Neural progenitor cell (in vitro differentiated cells): ENCODE measurements around the gene CCDC178. TPM values are rescaled to one million over a fixed set of nuclear protein-coding genes. Genes with fewer than 3 reads are reported as not detected.

ENCODE experiments used
- DNase-seq: peaks from one replicate; pipeline ENCODE4 v3.0.0-alpha.2; 2016; ENCODE audit warnings: low spot score
- H2AFZ ChIP-seq: fragments of 200-600 bp; sonication (generic); replicated peaks from 2 replicates; pipeline ENCODE4 v1.6.1; 2016; ENCODE audit warnings: antibody characterized with exemption
- H3F3A ChIP-seq: fragments of 200-600 bp; sonication (generic); 2 replicates; pipeline ENCODE4 v1.6.1; 2016; ENCODE audit warnings: antibody characterized with exemption, low read depth
- H3K27ac ChIP-seq: fragments of 200-600 bp; sonication (generic); 2 replicates; pipeline ENCODE4 v1.5.1; 2016; ENCODE audit warnings: mild to moderate bottlenecking
- H3K27me3 ChIP-seq: fragments of 200-600 bp; sonication (generic); 2 replicates; pipeline ENCODE4 v1.6.1; 2016; ENCODE audit warnings: mild to moderate bottlenecking, moderate library complexity
- H3K36me3 ChIP-seq: fragments of 200-600 bp; sonication (generic); 2 replicates; pipeline ENCODE4 v1.5.1; 2016
- H3K4me1 ChIP-seq: fragments of 200-600 bp; sonication (generic); 2 replicates; pipeline ENCODE4 v1.6.1; 2016; ENCODE audit warnings: mixed run types
- H3K4me2 ChIP-seq: fragments of 200-600 bp; sonication (generic); 2 replicates; pipeline ENCODE4 v1.6.1; 2016
- H3K4me3 ChIP-seq: fragments of 200-600 bp; sonication (generic); 2 replicates; pipeline ENCODE4 v1.5.1; 2016
- H3K79me2 ChIP-seq: fragments of 200-600 bp; sonication (generic); 2 replicates; pipeline ENCODE4 v1.6.1; 2016; ENCODE audit warnings: low read depth
- H3K9ac ChIP-seq: fragments of 200-600 bp; sonication (generic); 2 replicates; pipeline ENCODE4 v1.6.1; 2016
- H3K9me3 ChIP-seq: fragments of 200-600 bp; sonication (generic); 2 replicates; pipeline ENCODE4 v1.5.1; 2016; ENCODE audit warnings: low read depth
- H4K20me1 ChIP-seq: fragments of 200-600 bp; sonication (generic); 2 replicates; pipeline ENCODE4 v1.6.1; 2016; ENCODE audit warnings: low read depth
- H3K27ac Mint-ChIP-seq: 3 replicates; pipeline ENCODE4 v1.8.0; 2021; ENCODE audit warnings: mixed read lengths
- H3K27me3 Mint-ChIP-seq: 2 replicates; pipeline ENCODE4 v1.8.0; 2022; ENCODE audit warnings: low read depth, mild to moderate bottlenecking, inconsistent platforms, moderate library complexity, mixed read lengths; ENCODE audit not compliant: insufficient read depth
- H3K36me3 Mint-ChIP-seq: 3 replicates; pipeline ENCODE4 v1.8.0; 2021; ENCODE audit warnings: mixed read lengths
- H3K4me1 Mint-ChIP-seq: 3 replicates; pipeline ENCODE4 v1.8.0; 2021; ENCODE audit warnings: mixed read lengths
- H3K4me3 Mint-ChIP-seq: 3 replicates; pipeline ENCODE4 v1.8.0; 2021; ENCODE audit warnings: mild to moderate bottlenecking, moderate library complexity, mixed read lengths
- H3K9me3 Mint-ChIP-seq: 3 replicates; pipeline ENCODE4 v1.8.0; 2020; ENCODE audit warnings: mixed read lengths
- CTCF ChIP-seq: fragments of 200-600 bp; sonication (generic); IDR thresholded peaks from 2 replicates; pipeline ENCODE4 v1.5.1; 2017; ENCODE audit warnings: antibody characterized with exemption, mild to moderate bottlenecking
- EZH2 ChIP-seq: fragments of 200-600 bp; sonication (generic); IDR thresholded peaks from 2 replicates; pipeline ENCODE4 v1.6.1; 2017; ENCODE audit warnings: antibody characterized with exemption, mild to moderate bottlenecking, moderate library complexity
- EZH2phosphoT487 ChIP-seq: fragments of 200-600 bp; sonication (generic); IDR thresholded peaks from 2 replicates; pipeline ENCODE4 v1.6.1; 2017; ENCODE audit warnings: antibody characterized with exemption
- total RNA-seq: library from RNA; depleted of rRNA; stranded (reverse); fragments of >200 nt; gene quantifications from 2 replicates; pipeline ENCODE4 v1.2.3, GENCODE V29; 2015; ENCODE audit warnings: low replicate concordance

Gene CCDC178
- total RNA-seq, 1 donor from 2014 or later = 0.51 TPM

GRCh38 chr18:32909798-32910561 lies 530.5 kb downstream of the CCDC178 start:
- peaks cover 2% of the 10 kb centered on the region for H3K36me3 Mint-ChIP-seq
- Histone ChIP-seq H3F3A (no peaks in the 10 kb centered on the region), H3K9me3 (no peaks in the 10 kb centered on the region), H2AFZ (no peak overlapping the region), H3K36me3 (no peaks in the 10 kb centered on the region), H3K4me3 (no peak overlapping the region), H3K27ac (no peak overlapping the region), H3K4me1 (peaks cover 12% of the 10 kb centered on the region), H3K79me2 (no peaks in the 10 kb centered on the region), H3K9ac (no peak overlapping the region), H3K27me3 (no peaks in the 10 kb centered on the region), H3K4me2 (no peak overlapping the region), H4K20me1 (no peaks in the 10 kb centered on the region)
- peaks cover 3% of the 10 kb centered on the region for H3K9me3 Mint-ChIP-seq
- DNase-seq = peak; percentile 28
- peaks cover 32% of the 10 kb centered on the region for H3K4me1 Mint-ChIP-seq
- no peak for TF ChIP-seq CTCF
- no peak for TF ChIP-seq EZH2
- no peak for TF ChIP-seq EZH2phosphoT487
- no peak overlapping the region for H3K27ac Mint-ChIP-seq
- no peaks in the 10 kb centered on the region for H3K27me3 Mint-ChIP-seq
- no peak overlapping the region for H3K4me3 Mint-ChIP-seq

- H3F3A ChIP-seq = no peaks in the 10 kb centered on the region
- no peak overlapping the region for H3K4me3 ChIP-seq
- no peak overlapping the region for H3K4me2 ChIP-seq
- H3K27ac Mint-ChIP-seq = no peak overlapping the region
- H3K4me1 ChIP-seq = peaks cover 12% of the 10 kb centered on the region
- no peaks in the 10 kb centered on the region for H3K79me2 ChIP-seq
- peaks cover 32% of the 10 kb centered on the region for H3K4me1 Mint-ChIP-seq
- H4K20me1 ChIP-seq = no peaks in the 10 kb centered on the region
- no peak overlapping the region for H3K27ac ChIP-seq
- no peak for TF ChIP-seq CTCF
- TF ChIP-seq EZH2phosphoT487 = no peak
- no peak for TF ChIP-seq EZH2
- H3K9me3 Mint-ChIP-seq = peaks cover 3% of the 10 kb centered on the region
- H2AFZ ChIP-seq = no peak overlapping the region
- H3K9ac ChIP-seq = no peak overlapping the region
- H3K4me3 Mint-ChIP-seq = no peak overlapping the region
- no peaks in the 10 kb centered on the region for H3K27me3 Mint-ChIP-seq
- H3K36me3 ChIP-seq = no peaks in the 10 kb centered on the region
- H3K9me3 ChIP-seq = no peaks in the 10 kb centered on the region
- DNase-seq = no peak
- H3K27me3 ChIP-seq = no peaks in the 10 kb centered on the region
- H3K36me3 Mint-ChIP-seq = peaks cover 2% of the 10 kb centered on the region
Measured at GRCh38 chr18:32908424-32908805, 532.1 kb downstream of the CCDC178 start.

GRCh38 chr18:32907648-32908423 lies 532.7 kb downstream of the CCDC178 start:
- H3F3A ChIP-seq = no peaks in the 10 kb centered on the region
- no peaks in the 10 kb centered on the region for H3K36me3 Mint-ChIP-seq
- TF ChIP-seq EZH2phosphoT487 = no peak
- TF ChIP-seq EZH2 = no peak
- TF ChIP-seq CTCF = no peak
- H3K36me3 ChIP-seq = no peaks in the 10 kb centered on the region
- H3K27ac Mint-ChIP-seq = no peak overlapping the region
- no peak for DNase-seq
- no peak overlapping the region for H3K4me3 Mint-ChIP-seq
- H3K4me2 ChIP-seq = no peak overlapping the region
- no peaks in the 10 kb centered on the region for H3K27me3 ChIP-seq
- peaks cover 32% of the 10 kb centered on the region for H3K4me1 Mint-ChIP-seq
- H3K4me1 ChIP-seq = peaks cover 12% of the 10 kb centered on the region
- H2AFZ ChIP-seq = no peak overlapping the region
- no peak overlapping the region for H3K27ac ChIP-seq
- H4K20me1 ChIP-seq = no peaks in the 10 kb centered on the region
- no peaks in the 10 kb centered on the region for H3K9me3 ChIP-seq
- H3K79me2 ChIP-seq = no peaks in the 10 kb centered on the region
- H3K9me3 Mint-ChIP-seq = peaks cover 3% of the 10 kb centered on the region
- H3K27me3 Mint-ChIP-seq = no peaks in the 10 kb centered on the region
- H3K4me3 ChIP-seq = no peak overlapping the region
- H3K9ac ChIP-seq = no peak overlapping the region
